GM21576 (cell line): ENCODE data around the gene MAN2A2.

Experiments
- ATAC-seq: cut with Tn5 transposase; IDR thresholded peaks from one replicate; pipeline ENCODE4 v1.9.1; 2021; ENCODE audit warnings: mild to moderate bottlenecking, moderate library complexity; ENCODE audit not compliant: unreplicated experiment

Gene MAN2A2

DNA sequence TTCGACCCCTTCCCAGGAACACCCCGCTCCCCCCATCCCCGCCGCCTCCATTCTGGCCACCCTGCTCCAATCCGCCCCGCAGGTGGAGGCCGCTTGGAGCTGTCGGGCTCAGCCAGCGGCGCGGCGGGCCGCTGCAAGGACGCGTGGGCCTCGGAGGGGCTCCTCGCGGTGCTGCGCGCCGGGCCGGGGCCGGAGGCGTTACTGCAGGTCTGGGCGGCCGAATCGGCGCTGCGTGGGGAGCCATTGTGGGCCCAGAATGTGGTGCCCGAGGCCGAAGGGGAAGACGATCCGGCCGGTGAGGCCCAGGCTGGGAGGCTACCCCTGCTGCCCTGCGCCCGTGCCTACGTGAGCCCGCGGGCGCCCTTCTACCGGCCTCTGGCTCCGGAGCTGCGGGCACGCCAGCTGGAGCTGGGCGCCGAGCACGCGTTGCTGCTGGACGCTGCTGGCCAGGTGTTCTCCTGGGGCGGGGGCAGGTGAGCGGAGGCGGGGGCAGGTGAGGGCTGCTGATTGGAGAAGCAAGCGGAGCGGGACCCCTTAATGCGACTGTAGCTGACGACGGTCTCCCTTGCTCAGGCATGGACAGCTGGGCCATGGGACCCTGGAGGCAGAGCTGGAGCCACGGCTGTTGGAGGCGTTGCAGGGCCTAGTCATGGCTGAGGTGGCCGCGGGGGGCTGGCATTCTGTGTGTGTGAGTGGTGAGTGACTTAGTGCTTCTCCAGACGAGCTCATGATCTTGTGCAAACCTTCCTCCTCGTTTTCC is 54.1 kb downstream of the MAN2A2 start:
- ATAC-seq, result no peak

DNA sequence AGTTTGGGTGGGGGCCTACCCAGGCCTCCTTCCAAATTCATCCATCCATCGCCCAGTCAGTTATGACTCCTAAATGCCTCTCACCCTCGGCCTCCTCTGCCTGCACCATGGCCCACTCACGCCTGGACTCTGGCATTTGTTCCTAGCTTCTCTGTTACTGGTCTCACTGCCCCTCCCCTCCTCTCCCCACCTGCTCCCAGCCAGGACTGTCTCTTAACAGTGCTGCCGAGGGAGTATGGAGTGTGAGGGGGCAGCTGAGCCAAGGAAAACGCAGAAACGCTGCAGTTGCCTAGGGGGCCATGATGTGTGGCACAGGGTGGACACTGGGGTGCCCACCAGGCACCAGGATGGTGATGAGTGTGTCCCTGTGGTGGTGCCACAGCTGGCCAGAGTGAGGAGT is 54.7 kb downstream of the MAN2A2 start:
- no peak for ATAC-seq

DNA sequence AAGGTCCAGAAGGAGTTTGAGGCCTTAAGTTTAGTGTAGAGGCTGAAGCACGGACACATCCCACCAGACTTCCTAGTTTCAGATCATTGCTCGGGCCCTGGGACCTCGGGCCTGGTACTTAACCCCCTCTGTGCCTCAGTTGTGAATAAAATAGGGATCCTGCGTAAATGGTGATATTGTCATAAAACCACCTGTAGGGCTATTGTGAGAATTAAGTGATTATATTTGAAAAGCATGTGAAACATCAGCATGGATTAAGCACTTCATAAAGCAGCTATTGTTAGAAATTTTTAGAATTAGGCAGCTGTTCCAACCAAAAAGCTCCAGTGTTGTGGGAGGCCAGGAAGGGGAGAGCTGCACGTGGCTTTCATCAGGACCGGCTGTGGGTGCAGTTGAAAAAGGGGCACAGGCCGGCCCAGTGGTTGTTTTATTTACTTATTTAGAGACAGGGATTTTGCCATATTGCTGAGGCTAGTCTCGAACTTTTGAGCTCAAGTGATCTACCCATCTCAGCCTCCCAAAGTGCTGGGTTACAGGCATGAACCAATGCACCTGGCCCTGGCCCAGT is 56.0 kb downstream of the MAN2A2 start:
- no peak for ATAC-seq

DNA sequence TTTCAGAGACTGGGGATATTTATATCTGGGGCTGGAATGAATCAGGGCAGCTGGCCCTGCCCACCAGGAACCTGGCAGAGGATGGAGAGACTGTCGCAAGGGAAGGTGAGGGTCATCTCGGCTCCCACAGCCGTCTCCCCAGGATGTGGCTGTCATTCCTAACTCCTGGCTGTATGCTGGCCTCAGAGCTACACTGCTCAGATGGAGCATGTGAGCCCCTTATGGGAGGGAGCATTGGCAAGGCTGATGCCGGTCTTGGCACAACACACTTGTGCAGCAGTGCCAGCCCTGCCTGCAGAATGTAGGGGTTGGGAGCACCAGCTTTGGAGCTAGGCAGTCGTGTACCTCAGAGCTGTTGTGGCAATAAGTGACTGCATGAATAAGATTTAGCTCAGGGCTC is 56.8 kb downstream of the MAN2A2 start:
- ATAC-seq, result no peak

DNA sequence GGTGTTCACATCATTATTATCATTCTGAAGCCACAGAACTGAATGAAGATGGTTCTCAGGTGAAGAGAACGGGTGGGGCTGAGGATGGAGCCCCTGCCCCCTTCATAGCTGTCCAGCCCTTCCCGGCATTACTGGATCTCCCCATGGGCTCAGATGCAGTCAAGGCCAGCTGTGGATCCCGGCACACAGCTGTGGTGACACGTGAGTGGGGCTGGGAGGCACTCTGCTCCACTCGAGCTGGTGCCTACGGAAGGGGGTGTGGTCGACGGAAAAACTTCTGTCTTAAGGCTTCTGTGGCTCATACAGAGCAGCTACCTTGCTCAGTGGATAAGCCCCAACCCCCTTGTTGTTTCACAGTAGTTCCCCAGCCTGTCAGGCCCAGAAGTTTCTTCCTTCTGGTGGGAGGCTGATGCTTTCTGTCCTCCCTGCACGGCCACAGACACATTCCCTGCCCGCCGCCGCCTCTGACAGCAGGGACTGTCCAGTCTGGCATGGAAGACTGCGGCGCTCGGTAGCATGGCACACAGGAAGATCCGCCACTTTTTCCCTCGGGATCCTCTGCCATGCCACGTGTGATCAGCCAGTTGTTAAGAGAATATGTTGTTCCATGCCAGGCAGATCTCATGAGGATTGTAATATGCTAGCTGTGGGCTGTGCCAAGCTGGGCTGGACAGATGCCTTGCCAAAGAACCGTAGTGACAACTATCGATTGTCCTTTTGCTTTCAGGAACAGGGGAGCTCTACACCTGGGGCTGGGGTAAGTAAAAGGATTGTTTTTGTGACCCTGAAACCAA is 57.4 kb downstream of the MAN2A2 start:
- no peak for ATAC-seq

DNA sequence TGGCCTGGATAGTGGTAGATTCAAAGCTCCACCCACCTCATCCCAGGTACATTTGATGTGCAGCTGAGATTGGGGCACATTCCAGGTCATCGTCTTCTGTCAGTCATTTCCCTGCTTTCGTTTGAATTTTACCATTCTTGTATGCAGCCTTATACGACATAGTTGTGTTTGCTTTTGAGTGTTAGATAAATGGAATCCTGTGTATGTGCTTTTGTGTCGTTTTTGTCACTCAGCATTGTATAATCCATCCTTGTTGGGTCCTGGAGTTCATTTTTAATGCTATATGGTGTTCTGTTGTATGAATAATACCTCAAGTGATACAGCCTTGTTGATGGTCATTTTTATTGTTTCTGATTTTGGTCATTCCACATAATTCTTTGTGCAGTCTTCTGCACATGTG is 58.9 kb downstream of the MAN2A2 start:
- no peak for ATAC-seq

DNA sequence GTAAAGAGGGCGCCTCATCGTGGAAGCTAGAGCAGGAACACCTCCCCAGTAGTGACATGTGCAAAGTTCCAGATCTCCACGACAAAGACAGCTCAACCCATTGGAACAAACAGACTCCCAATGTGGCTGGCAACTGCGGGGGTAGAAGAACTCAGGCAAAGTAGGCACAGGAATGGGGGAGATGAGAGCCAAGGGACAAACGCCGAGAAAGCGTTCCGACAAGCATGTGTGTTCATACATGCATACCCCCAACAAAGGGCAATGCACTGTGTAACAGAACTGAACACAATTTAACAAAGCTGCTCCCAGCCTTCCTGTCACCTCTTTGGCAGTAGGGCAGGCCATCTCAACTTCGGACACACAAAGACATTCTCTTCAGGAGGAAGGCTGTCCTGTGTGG is 63.2 kb downstream of the MAN2A2 start:
- no peak for ATAC-seq

DNA sequence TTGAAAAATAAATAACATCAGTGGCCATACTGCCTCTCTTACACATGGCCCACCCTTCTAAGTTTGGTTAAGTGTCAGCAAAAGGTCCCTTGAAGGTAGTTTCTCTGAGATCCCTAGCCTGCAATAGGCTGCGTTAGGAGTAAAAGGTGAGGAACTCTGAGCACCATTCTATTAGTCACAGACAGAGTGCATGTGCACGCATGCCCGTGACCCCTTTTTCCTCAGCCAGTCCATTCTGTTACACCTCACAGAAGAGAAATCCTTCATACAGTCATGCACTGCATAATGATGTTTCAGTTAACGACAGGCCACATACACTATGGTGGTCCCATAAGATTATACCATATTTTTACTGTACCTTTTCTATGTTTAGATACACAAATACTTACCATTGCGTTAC is 64.1 kb downstream of the MAN2A2 start:
- no peak for ATAC-seq

DNA sequence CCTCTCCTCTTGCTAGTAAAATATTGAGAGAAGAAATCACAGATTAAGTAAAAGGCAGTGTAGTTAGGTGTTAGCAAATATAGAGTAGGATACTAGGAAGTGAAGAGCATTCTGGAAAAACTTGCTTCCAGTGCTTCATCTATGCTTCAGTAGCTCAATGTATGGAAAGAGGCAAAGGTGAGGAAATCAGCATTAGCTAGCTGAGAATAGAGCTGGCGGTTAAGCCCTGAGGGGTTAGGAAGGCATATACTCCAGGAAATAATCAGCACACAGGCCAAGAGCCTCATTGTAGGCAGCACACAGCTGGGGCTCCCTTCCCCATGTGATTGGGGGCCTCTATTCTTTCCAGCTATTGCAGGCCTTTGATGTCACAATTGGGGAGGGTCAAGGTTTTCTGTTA is 65.3 kb downstream of the MAN2A2 start:
- no peak for ATAC-seq

DNA sequence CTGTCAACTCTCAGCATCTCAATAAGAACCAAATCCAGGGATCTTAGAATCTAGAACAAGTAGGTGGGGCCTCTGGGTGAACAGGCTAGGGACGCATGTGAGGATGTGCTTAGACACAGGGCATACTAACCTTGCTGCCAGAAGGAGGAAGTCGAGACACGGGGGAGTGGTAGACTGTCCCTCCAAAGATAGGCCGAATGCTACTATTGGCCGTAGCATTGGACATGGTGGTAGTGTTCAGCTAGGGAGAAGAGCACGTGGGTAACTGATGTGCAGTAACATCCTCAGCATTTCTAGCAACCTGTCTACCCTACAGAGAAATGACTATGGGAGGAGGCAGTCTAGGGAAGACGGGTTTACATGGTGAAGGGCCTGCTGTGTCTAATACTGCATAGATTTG is 67.2 kb downstream of the MAN2A2 start:
- no peak for ATAC-seq

DNA sequence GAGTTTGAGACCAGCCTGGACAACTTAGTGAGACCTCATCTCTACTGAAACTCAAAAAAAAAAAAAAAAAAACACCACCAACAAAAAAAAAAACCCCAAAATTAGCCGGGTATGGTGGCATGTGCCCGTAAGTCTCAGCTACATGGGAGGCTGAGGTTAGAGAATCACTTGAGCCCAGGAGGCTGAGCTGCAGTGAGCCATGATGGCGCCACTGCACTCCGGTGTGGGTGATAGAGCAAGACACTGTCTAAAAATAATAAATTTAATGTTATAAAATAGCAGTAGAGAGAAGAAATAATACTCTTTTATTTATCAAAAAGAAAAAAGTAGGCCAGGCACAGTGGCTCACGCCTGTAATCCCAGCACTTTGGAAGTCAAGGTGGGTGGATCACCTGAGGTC is 69.0 kb downstream of the MAN2A2 start:
- ATAC-seq, result no peak
